HEK293 (cell line): ENCODE measurements around the gene DCUN1D2.
A peak's percentile ranks its signal among the peaks of the same experiment; 100 is the strongest.

Source experiments
- CTCF ChIA-PET: fragments of 350-600 bp; formaldehyde crosslinking; extraction: SDS; loops from one replicate; lab custom pipeline; 2021; ENCODE audit warnings: antibody characterized with exemption; lab: Yijun Ruan, JAX
- POLR2A ChIA-PET: fragments of 300-600 bp; formaldehyde crosslinking; extraction: SDS; loops from one replicate; lab custom pipeline; 2020; ENCODE audit warnings: antibody characterized with exemption, inconsistent platforms; lab: Yijun Ruan, JAX
- H3K27ac ChIP-seq: fragments of 200-500 bp; sonication (Bioruptor generic); 2 replicates; pipeline ENCODE4 v1.5.1; 2014; ENCODE audit warnings: low read depth, low read length, control low read depth, inconsistent platforms; ENCODE audit errors: extremely low read depth
- H3K36me3 ChIP-seq, 2 experiments: fragments of 200-500 bp in 1 of 2; sonication (Bioruptor generic) in 1 of 2; 1 replicate in 1 of 2; 2 replicates in 1 of 2; pipeline ENCODE4 v1.5.1; 2014 to 2017; ENCODE audit warnings: inconsistent platforms in 2 of 2, low read length in 2 of 2; ENCODE audit not compliant: control insufficient read depth in 2 of 2, insufficient read depth in 1 of 2
- H3K4me1 ChIP-seq: fragments of 200-500 bp; sonication (Bioruptor generic); 2 replicates; pipeline ENCODE4 v1.5.1; 2014; ENCODE audit warnings: mild to moderate bottlenecking, low read length, inconsistent platforms; ENCODE audit not compliant: control insufficient read depth, insufficient read depth
- H3K4me3 ChIP-seq: 2 replicates; pipeline ENCODE4 v1.5.1; 2011; ENCODE audit warnings: low read depth, mild to moderate bottlenecking, control low read depth, low read length, moderate library complexity
- H3K9me3 ChIP-seq: fragments of 200-500 bp; sonication (Bioruptor generic); 2 replicates; pipeline ENCODE4 v1.5.1; 2014; ENCODE audit warnings: low read depth, low read length, inconsistent platforms; ENCODE audit not compliant: control insufficient read depth, insufficient read depth
- FEZF1 ChIP-seq: fragments of 450-650 bp; formaldehyde crosslinking; IDR thresholded peaks from 2 replicates; pipeline ENCODE4 v1.5.1; 2016; ENCODE audit warnings: missing biosample characterization, missing genetic modification characterization
- GLIS1 ChIP-seq: fragments of 450-650 bp; formaldehyde crosslinking; IDR thresholded peaks from 2 replicates; pipeline ENCODE4 v1.5.1; 2016; ENCODE audit warnings: missing biosample characterization, missing genetic modification characterization
- RBAK ChIP-seq: fragments of 450-650 bp; formaldehyde crosslinking; IDR thresholded peaks from 2 replicates; pipeline ENCODE4 v1.5.1; 2016; ENCODE audit warnings: missing biosample characterization, missing genetic modification characterization
- SCRT2 ChIP-seq: fragments of 450-650 bp; formaldehyde crosslinking; IDR thresholded peaks from 2 replicates; pipeline ENCODE4 v1.5.1; 2016; ENCODE audit warnings: missing biosample characterization, missing genetic modification characterization
- WT1 ChIP-seq: fragments of 450-650 bp; formaldehyde crosslinking; IDR thresholded peaks from 2 replicates; pipeline ENCODE4 v1.5.1; 2016; ENCODE audit warnings: missing biosample characterization, missing genetic modification characterization
- YY1 ChIP-seq: fragments of 450-650 bp; formaldehyde crosslinking; IDR thresholded peaks from 2 replicates; pipeline ENCODE4 v1.5.1; 2018; ENCODE audit warnings: missing biosample characterization, missing genetic modification characterization
- ZIC2 ChIP-seq: fragments of 450-650 bp; formaldehyde crosslinking; IDR thresholded peaks from 2 replicates; pipeline ENCODE4 v1.5.1; 2016; ENCODE audit warnings: missing biosample characterization, missing genetic modification characterization
- ZNF146 ChIP-seq: fragments of 450-650 bp; formaldehyde crosslinking; IDR thresholded peaks from 2 replicates; pipeline ENCODE4 v1.5.1; 2016; ENCODE audit warnings: missing biosample characterization, missing genetic modification characterization
- ZNF174 ChIP-seq: fragments of 450-650 bp; formaldehyde crosslinking; IDR thresholded peaks from 2 replicates; pipeline ENCODE4 v1.5.0; 2017; ENCODE audit warnings: missing biosample characterization, mild to moderate bottlenecking, missing genetic modification characterization
- ZNF175 ChIP-seq: fragments of 450-650 bp; formaldehyde crosslinking; IDR thresholded peaks from 2 replicates; pipeline ENCODE4 v1.5.1; 2016; ENCODE audit warnings: missing biosample characterization, missing genetic modification characterization
- ZNF248 ChIP-seq: fragments of 450-650 bp; formaldehyde crosslinking; IDR thresholded peaks from 2 replicates; pipeline ENCODE4 v1.5.1; 2017; ENCODE audit warnings: missing biosample characterization, missing genetic modification characterization
- ZNF521 ChIP-seq: fragments of 450-650 bp; formaldehyde crosslinking; IDR thresholded peaks from 2 replicates; pipeline ENCODE4 v1.5.1; 2017; ENCODE audit warnings: missing biosample characterization, mild to moderate bottlenecking, missing genetic modification characterization
- ZNF596 ChIP-seq: fragments of 450-650 bp; IDR thresholded peaks from 2 replicates; pipeline ENCODE4 v1.5.0; 2018; ENCODE audit warnings: missing biosample characterization, mild to moderate bottlenecking, missing genetic modification characterization, moderate library complexity
- TF ChIP-seq, protein P1 (sequence below): fragments of 450-650 bp; formaldehyde crosslinking; IDR thresholded peaks from 2 replicates; pipeline ENCODE4 v1.5.1; 2016; ENCODE audit warnings: missing biosample characterization, missing genetic modification characterization
- TF ChIP-seq, protein P2 (sequence below): fragments of 450-650 bp; formaldehyde crosslinking; IDR thresholded peaks from 2 replicates; pipeline ENCODE4 v1.5.1; 2016; ENCODE audit warnings: missing biosample characterization, missing genetic modification characterization
- TF ChIP-seq, protein P3 (sequence below): fragments of 450-650 bp; formaldehyde crosslinking; IDR thresholded peaks from 2 replicates; pipeline ENCODE4 v1.5.1; 2017; ENCODE audit warnings: missing biosample characterization, missing genetic modification characterization
- TF ChIP-seq, protein P4 (sequence below): fragments of 450-650 bp; formaldehyde crosslinking; IDR thresholded peaks from 2 replicates; pipeline ENCODE4 v1.5.1; 2016; ENCODE audit warnings: missing biosample characterization, missing genetic modification characterization
- TF ChIP-seq, protein P5 (sequence below): fragments of 450-650 bp; formaldehyde crosslinking; IDR thresholded peaks from 2 replicates; pipeline ENCODE4 v1.5.1; 2016; ENCODE audit warnings: missing biosample characterization, missing genetic modification characterization

Gene DCUN1D2

DNA sequence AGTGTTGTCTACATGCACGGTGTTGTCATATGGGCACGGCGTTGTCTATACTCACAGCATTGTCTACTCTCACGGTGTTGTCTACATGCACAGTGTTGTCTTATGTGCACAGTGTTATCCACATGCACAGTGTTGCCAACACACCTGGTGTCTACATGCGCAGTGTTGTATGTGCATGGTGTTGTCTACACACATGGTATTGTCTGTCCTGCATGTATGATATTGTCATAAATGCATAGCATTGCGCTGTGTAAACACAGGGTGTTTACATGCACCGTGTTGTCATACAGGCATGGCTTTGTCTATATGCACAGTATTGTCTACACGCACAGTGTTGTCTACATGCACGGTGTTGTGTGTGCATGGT is 44.0 kb downstream of the DCUN1D2 start (continued):
- TF ChIP-seq, protein P1, sequence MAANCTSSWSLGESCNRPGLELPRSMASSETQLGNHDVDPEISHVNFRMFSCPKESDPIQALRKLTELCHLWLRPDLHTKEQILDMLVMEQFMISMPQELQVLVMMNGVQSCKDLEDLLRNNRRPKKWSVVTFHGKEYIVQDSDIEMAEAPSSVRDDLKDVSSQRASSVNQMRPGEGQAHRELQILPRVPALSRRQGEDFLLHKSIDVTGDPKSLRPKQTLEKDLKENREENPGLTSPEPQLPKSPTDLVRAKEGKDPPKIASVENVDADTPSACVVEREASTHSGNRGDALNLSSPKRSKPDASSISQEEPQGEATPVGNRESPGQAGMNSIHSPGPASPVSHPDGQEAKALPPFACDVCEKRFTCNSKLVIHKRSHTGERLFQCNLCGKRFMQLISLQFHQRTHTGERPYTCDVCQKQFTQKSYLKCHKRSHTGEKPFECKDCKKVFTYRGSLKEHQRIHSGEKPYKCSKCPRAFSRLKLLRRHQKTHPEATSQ (tag by site-specific recombination) = no peak
- TF ChIP-seq YY1 (tag by site-specific recombination) (no peak), ZNF175 (tag by site-specific recombination) (no peak), ZNF146 (tag by site-specific recombination) (no peak), SCRT2 (tag by site-specific recombination) (no peak), WT1 (tag by site-specific recombination) (no peak), FEZF1 (tag by site-specific recombination) (no peak)
- TF ChIP-seq, protein P2, sequence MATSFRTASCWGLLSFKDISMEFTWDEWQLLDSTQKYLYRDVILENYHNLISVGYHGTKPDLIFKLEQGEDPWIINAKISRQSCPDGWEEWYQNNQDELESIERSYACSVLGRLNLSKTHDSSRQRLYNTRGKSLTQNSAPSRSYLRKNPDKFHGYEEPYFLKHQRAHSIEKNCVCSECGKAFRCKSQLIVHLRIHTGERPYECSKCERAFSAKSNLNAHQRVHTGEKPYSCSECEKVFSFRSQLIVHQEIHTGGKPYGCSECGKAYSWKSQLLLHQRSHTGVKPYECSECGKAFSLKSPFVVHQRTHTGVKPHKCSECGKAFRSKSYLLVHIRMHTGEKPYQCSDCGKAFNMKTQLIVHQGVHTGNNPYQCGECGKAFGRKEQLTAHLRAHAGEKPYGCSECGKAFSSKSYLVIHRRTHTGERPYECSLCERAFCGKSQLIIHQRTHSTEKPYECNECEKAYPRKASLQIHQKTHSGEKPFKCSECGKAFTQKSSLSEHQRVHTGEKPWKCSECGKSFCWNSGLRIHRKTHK = no peak
- TF ChIP-seq, protein P3, sequence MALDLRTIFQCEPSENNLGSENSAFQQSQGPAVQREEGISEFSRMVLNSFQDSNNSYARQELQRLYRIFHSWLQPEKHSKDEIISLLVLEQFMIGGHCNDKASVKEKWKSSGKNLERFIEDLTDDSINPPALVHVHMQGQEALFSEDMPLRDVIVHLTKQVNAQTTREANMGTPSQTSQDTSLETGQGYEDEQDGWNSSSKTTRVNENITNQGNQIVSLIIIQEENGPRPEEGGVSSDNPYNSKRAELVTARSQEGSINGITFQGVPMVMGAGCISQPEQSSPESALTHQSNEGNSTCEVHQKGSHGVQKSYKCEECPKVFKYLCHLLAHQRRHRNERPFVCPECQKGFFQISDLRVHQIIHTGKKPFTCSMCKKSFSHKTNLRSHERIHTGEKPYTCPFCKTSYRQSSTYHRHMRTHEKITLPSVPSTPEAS = no peak
- TF ChIP-seq, protein P4, sequence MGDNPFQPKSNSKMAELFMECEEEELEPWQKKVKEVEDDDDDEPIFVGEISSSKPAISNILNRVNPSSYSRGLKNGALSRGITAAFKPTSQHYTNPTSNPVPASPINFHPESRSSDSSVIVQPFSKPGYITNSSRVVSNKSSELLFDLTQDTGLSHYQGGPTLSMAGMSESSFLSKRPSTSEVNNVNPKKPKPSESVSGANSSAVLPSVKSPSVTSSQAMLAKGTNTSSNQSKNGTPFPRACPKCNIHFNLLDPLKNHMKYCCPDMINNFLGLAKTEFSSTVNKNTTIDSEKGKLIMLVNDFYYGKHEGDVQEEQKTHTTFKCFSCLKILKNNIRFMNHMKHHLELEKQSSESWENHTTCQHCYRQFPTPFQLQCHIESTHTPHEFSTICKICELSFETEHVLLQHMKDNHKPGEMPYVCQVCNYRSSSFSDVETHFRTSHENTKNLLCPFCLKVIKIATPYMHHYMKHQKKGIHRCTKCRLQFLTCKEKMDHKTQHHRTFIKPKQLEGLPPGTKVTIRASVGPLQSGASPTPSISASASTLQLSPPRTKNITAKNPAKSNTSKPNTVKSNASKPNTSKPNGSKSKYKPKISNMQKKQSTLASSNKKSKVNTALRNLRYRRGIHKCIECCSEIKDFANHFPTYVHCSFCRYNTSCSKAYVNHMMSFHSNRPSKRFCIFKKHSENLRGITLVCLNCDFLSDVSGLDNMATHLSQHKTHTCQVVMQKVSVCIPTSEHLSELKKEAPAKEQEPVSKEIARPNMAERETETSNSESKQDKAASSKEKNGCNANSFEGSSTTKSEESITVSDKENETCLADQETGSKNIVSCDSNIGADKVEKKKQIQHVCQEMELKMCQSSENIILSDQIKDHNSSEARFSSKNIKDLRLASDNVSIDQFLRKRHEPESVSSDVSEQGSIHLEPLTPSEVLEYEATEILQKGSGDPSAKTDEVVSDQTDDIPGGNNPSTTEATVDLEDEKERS (tag by site-specific recombination) = no peak

DNA sequence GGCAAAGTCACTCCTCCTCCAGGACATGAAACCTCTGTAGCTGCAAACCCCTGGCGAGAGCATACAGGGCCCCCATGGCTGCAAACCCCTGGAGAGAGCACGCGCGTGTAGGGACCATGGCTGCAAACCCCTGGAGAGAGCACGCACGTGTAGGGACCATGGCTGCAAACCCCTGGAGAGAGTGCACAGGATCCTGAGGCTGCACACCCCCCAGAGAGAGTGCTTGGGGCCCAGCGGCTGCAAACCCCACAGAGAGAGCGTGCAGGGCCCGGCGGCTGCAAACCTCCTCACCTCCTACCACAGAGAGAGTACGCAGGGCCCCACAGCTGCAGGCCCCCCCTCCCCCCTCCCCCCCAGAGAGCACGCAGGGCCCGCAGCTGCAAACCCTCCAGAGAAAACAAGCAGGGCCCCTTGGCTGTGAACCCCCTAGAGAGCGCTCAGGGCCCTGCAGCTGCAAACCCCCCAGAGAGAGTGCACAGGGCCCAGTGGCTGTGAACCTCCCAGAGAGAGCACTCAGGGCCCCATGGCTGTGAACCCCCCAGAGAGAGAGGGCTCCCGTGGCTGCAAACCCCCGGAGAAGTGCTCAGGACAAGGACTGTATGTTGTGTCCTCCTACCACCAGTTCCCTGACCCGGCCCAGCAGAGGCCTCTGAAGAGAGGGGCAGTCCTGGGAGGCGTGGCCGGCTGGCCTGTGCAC is 44.6 kb downstream of the DCUN1D2 start:
- H3K4me1 ChIP-seq = no peaks in the 10 kb centered on the region
- H3K36me3 ChIP-seq = peaks cover 0 to 28% of the 10 kb centered on the region in 2 experiments; a peak in 2 of 3 replicates
- POLR2A ChIA-PET = no interaction called here

DNA sequence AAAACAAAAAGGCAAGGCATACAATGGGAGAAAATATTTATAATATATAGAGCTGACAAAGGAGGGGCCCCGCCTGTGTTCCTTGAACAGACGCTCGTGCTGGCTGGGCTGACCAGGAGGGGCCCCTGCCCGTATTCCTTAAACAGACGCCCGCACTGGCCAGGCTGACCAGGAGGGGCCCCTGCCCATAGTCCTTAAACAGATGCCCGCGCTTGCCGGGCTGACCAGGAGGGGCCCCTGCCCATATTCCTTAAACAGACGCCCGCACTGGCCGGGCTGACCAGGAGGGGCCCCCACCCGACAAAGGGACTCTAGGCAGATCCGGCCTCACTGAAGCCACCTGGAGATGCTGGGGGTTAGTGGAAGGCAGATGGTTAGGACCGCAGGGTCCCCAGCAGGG is 46.5 kb downstream of the DCUN1D2 start:
- Histone ChIP-seq H3K9me3 (no peaks in the 10 kb centered on the region), H3K27ac (no peak overlapping the region), H3K4me3 (no peak overlapping the region), H3K4me1 (no peaks in the 10 kb centered on the region), H3K36me3 (peaks cover 0 to 28% of the 10 kb centered on the region in 2 experiments; a peak in 2 of 3 replicates)
- ChIA-PET CTCF (no interaction called here), POLR2A (interaction anchor here (0.6 kb wide), 1 partner anchor 14 kb away, joined by 3 read pairs; no protein-coding TSS in a partner anchor)
- TF ChIP-seq RBAK (tag by site-specific recombination) = no peak
- TF ChIP-seq, protein P5, sequence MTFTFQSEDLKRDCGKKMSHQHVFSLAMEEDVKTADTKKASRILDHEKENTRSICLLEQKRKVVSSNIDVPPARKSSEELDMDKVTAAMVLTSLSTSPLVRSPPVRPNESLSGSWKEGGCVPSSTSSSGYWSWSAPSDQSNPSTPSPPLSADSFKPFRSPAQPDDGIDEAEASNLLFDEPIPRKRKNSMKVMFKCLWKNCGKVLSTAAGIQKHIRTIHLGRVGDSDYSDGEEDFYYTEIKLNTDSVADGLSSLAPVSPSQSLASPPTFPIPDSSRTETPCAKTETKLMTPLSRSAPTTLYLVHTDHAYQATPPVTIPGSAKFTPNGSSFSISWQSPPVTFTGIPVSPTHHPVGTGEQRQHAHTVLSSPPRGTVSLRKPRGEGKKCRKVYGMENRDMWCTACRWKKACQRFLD (tag by site-specific recombination) = no peak
- TF ChIP-seq ZNF248 (tag by site-specific recombination) = no peak
- TF ChIP-seq ZNF174 (tag by site-specific recombination) = no peak
- no peak for TF ChIP-seq ZNF521 (tag by site-specific recombination)

More for the DNA sequence above, 44.6 kb downstream of the DCUN1D2 start:
- peak; percentile 87 for TF ChIP-seq GLIS1 (tag by site-specific recombination)
- no peak for TF ChIP-seq ZNF596 (tag by site-specific recombination)
- peak; percentile 91 for TF ChIP-seq ZIC2 (tag by site-specific recombination)
- CTCF ChIA-PET = no interaction called here
- H3K9me3 ChIP-seq = no peaks in the 10 kb centered on the region
- H3K4me3 ChIP-seq = no peak overlapping the region
- no peak overlapping the region for H3K27ac ChIP-seq
